Left renal pelvis (tissue), 4 donors: ENCODE data around the gene HIVEP3. TPM values are rescaled to one million over a fixed set of nuclear protein-coding genes. Genes with fewer than 3 reads are reported as not detected.

ENCODE experiments used
- DNase-seq, 4 donors: peaks; one replicate each; pipeline ENCODE4 v3.0.0-alpha.2; 2013; ENCODE audit warnings: low read depth in 4 of 4, low spot score in 3 of 4
- polyA plus RNA-seq, 4 donors: library from polyadenylated mRNA; unstranded; fragments of 120-200 nt; gene quantifications; one replicate each; pipeline ENCODE4 v1.2.1, GENCODE V29; 2013; ENCODE audit not compliant: insufficient read length in 4 of 4

Gene HIVEP3
- polyA plus RNA-seq, 4 donors: 3.5 to 7.0 (median 4.2) TPM

DNA sequence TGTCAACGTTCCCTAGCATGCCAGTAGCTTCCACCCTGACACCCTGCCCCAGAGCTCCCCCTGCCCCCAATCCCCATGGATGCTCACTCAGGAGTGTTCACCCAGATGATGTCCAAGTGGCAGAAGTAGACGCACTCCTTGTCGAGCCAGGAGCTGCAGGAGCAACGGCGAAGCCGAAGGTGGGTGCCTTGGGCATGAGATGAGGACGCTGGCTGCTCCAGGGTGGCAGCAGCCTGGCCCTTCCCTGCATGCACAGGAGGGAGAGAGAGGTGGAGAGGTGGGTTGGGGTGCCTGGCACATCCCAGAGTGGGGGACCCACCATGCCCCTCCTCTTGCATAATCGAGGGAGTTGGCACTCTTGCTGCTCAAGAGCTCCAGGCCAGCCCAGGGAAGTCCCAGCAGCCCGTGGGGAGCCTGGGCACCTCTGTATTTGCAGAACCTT, 434.7 kb downstream of the HIVEP3 start:
- DNase-seq: no peak

DNA sequence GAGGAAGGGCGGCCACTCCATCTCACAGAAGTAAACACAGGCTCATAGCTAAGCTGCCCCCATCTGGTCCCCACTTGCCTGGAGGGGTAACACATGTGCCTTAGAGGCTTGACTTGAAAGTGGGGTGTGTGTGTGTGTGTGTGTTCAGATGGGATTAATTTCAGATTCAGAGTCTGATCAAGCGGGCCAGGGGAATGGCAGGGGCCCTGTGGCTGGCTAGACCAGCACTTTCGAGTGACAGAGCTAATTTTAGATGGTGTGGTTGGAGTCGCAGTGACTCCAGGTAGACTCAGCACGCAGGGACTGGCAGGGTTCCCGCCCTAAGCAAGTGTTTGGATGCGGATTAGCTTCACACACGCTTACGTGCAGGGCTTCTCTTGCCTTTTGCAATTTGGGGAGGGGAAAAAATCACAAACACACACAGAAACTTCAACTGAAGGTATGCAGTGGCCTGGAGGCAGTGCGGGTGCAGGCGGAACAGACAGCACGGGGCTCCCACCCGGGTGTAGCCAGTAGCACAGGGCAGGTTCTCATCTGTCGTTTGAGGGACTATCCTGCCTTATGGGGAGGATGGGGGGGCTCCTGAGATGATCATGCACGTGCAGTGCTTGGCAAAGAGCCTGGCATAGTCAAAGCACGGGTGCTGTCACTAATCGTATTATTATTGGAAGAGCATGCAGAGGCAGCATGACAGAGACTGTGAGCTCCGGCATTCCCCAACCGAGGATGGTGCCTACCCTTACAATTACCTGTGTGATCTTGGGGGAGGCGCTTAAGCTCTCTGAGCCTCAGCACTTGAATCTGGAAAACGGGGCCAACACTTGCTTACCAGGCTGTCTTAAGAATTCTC, 435.5 kb downstream of the HIVEP3 start:
- DNase-seq: no peak

DNA sequence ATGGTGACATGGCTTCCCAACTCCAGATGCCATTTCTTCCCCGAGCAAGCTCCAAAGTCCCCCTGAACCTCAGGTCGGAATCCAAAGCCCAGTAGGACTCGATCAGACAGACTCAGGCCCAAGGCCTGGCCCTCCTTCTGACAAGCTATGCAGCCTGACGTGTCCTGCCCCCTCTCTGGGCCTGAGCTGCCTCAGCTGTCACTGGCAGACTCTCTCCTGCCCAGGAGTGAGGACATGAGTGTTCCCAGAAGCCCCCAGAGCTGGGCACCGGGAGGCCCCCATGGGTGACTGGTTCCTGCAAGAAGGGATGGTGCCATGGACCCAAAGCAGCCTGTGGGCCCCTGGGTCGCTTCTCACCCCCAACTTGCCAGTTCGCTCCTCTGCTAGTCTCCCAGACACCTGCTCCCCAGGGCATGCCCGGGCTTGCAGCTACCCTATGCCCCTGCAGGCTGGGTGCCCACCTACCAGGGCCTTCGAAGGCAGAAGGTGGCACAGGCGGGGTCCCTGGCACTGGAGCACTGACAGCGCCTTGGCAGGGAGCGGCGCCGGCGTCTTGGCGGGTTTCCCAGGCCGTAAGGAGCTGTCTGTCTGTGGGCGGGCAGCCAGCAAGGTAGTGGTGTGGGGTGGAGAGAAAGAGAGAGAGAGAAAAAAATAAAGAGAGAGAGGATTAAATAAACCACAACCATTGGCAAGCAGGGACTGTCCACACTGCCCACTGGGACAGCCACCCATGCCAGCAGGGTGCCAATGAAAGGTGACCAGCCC, 436.5 kb downstream of the HIVEP3 start:
- no peak for DNase-seq

DNA sequence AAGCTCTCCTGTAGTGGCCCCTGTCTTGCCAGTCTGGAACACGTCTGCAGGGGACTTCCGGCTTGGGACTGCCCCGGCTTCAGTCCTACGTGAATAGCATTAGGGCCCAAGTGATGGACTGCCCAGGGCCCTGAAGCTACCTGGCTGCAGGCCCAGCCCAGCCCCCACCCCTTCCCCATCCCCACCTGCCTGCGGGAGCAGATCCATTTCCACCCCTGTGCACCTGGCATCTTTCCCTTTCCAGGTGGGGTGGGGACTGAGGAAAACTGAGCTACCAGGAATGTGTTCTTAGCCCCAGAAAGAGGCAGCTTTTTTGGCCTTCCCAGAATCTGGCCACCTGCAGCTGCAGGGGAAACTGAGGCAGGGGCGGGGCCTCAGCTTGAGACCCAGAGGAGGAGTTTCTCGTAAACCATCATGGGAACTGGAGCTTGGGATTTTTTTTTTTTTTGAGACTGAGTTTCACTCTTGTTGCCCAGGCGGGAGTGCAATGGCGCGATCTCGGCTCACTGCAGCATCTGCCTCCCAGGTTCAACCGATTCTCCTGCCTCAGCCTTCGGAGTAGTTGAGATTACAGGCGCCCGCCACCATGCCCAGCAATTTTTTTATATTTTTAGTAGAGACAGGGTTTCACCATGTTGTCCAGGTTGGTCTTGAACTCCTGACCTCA, 437.5 kb downstream of the HIVEP3 start:
- no peak for DNase-seq

DNA sequence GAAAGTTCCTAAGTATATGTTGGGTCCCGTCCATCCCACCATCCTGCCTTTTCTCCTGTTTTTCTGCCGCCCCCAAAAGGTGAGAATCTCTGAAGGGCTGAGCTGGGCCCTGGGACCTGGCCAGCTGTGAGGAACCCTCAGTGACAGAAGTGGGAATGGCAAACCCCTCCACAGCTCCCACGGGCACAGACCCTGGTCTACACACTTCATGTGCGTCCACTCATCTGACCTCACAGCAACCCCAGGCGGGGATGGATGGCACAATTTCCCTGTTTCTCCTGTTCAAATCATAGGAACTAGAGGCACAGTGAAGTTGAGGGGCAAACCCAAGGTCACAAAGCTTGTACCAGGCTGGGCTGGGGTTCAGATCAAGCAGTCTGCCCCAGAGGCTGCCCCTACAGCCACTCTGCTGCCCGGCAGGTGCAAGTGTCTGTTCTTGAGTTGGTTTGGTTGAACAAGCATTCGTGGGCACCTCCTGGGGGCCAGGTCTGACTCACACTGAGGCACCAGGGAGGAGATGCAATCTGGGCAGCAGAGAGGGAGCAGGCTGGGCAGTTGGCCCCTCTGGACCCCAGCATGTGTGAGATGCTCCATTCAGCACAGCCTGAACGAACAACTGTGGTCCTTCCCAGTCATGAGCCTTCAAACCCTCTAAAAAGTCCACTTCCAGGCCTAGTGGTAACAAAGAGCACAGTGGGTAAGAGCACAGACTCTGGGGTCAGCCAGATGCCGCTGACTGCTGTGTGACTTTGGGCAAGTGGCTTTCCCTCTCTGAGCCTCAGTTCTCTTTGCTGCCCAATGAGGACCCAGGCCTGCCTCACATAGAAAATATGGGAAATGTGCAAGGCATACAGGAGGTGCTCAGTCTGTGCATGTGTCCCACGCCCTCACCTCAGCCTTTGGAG, 438.3 kb downstream of the HIVEP3 start:
- DNase-seq: no peak

DNA sequence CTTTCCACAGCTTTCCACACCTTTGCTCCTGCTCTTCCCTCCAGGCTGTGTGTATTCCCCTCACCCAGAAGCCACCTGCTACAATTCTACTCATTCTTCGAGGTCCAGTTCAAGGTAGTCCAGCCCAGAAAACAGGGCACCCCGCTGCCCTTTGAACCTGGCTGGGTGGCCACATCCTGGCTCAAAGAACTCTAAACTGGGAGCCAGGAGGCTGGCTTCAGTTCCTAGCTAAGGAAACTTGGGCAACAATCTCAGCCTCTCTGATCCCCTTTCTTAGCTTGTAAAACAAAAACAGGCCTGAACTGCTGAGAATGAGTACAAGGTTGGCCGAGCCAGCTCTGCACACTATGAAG, 438.9 kb downstream of the HIVEP3 start:
- no peak for DNase-seq

DNA sequence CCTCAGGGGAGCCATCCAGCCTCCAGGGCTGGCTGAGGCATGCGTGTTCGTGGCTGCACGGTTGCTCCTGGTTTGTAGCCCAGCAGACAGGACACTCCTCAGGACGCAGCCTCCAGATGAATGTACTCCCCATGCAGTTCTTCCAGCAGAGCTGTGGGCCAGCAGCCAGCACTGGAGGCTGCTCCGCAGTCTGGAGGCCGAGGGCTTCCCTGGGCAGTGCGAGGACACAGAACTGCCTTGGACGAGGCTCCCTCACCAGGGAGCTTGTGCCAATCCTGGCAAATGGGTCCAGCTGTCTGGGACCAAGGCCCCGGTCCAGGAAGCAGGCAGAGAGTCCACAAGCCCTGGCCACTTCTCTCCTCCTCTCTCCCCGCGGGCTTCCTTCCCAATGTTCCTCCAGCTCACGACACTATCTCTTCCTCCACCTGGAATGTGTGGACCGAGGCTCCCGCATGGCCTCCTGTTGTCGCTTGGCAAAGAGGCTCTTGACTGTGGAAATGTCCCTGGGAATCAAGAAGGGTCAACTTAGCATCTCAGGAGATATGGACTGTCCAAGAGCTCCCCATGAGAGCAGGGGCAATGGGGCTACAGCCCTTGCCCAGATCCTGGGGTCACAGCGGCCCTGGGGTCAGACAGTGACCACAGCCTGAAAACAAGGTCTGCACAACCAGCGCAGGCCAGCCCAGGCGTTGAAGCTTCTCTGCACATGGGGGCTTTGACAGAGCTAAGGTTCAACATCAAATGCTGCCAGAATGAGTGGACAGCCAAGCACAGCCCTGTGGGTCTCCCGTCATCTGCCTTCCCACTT, 439.5 kb downstream of the HIVEP3 start:
- DNase-seq: no peak

DNA sequence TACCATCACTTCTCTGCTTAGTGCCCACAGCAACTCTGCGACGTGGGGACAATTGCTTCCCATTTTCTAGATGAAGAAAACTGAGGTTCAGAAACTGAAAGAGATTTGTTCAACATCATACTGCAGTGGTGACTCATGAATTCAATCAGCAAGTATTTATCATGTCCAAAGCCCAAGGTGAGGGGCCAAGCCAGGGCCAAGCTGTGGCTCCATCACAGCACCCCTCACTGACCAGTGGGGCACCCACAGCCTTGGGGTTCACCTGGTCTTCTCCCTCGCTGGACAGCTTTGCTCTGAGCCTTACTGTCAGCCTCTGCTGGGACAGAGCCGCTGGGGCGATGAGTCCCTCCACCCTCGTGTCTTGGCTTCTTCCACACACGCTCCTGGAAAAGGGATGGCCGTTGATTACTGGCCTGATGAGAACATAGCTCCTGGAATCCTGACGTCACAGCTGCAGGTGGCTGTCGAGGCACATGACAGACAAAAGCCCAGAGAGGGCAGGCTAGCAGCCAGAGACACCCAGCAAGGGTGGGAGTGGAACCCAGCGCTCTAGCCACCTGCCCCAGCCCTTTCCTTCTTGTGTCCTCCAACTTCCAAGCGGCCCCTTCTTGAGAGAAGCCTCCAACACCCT, 440.5 kb downstream of the HIVEP3 start:
- DNase-seq: no peak

DNA sequence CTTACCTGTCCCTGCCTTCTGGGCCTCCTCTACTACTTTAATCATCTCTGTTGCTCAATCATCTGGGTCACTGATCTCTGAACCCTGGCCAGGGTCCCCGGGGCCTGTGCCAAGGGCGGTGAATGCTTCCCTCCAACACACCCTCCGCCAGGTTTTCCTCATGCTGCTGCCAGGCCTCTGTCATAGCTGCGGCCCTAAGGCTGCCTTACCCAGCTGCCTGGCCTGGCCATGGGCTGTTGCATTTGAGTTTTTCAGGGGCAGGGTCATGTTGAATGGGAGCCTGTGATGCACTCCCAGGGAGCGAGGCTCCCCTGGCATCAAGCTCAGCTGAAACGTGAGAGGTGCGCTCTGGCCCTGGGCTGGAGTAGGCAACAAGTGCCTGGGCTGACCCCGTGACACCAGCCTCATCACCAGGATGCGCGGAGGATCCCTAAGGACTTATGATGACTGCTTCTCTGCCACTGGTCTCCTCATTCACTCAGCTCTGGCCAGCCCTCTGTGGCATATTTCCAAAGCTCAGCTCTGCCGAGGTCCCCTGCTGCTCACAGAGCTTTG, 441.8 kb downstream of the HIVEP3 start:
- no peak for DNase-seq

DNA sequence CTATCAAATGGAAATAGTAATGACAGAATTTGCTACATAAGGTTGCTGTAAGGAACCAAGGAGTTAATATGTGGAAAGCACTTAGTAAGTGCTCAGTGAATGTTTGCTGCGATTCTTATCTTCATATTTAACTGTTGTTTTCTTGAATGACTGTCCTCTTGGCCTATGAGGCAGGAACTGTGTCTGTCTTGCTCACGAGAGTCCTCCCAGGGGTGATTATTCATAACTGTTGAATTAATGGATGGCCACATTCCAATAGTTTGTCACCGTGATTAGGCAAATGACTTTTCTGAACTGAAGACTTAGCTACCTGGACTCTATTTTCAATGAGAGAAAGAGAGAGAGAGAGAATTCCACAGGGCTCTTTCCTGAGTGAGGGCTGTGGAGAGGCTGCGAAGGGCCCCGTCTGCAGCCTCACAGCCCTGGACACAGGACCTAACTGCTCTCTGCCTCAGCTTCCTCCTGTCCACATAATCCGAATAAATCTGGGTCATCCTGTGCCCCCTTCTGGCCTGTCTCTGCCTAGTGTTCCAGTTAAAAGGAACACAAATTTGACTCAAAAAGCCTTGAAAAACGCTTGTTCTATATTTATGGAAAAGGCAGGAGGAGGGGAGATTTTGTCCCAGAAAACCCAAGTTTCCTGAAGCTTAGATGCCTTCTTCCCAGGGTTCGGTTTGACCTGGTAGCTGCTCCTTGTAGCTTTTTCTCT, 442.7 kb downstream of the HIVEP3 start:
- no peak for DNase-seq

DNA sequence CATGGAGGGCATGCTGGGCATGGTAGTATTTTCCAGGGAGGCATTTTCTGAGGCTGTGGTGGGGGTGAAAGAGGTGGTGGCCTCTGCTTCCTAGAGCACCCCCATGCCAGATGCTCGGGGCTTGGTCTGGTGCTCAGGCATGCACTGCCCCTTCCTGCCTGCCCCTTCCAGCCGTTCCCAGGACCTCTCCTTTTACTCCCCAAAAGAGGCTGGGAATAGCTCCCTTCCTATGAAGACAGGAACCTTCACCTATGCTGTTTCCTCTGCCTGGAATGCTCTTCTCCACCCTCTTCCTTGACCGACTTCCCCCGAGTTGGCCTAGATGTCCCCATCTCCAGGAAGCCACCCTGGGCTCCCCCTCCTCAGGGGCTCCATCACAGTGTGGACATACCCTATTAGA, 443.4 kb downstream of the HIVEP3 start:
- no peak for DNase-seq

DNA sequence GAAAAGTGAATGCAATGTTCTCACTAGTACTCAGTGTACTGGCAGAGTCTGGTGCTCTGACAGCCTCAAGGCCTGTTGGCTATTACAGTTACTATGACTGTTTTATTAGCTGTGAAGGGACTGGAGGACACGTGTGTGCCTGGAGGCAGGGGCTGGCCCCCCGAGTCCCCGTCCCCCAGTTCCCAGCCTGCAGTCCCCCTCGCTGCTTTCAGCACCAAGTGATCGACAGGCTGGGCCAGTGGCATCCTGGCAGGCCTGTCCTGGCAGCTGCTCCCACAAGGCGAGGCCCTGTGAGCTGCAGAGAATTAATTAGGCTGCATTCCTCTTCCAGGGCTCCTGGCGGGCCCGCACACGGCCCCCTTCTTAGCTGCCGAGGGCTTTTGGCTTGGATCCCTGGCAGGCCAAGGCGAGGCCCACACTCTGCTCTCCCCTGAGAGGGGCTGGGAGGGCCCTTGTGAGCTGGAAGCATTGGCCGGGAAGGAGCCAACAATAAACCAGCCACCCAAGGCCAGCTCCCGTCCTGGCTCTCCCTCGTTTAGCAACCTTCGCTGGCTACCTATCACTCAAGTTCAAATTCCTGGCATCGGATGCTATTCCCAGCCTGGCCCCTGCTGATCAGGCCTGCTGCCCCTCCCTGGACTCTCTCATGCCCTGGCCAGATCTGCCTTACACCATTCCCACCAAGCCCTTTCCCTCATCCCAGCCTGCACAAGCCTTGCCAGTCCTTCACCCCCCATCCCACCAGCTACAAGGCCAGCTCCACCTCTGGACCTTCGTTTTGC, 444.0 kb downstream of the HIVEP3 start:
- DNase-seq: no peak

DNA sequence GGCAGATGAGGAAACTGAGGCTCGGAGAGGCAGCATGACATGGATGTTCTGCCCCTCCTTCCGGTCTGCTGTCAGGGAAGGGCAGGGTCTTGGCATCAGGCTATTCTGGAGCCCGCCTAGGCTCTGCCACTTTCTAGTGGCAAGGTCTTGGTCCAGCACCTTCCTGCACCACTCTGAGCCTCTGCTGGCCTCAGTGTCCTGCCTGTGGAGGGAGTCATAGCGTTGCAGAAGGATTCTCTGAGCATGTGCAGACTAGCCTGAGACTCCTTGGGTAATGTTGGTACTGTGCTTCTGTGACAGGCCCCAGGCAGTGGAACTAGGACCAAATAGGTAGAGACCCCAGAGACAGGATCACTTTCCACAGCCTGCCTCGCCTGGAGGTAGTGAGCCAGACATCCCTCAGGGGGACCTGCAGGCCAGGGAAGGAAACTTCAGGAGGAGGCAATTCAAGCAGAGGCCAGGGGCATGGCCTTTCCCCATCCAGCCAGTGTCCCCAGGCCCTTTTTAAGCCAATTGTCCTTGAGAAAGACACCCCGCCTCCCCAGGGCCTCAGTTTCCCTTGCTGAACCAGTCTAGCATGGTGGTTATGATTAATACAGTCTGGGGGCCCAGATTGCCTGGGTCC, 444.9 kb downstream of the HIVEP3 start:
- no peak for DNase-seq

DNA sequence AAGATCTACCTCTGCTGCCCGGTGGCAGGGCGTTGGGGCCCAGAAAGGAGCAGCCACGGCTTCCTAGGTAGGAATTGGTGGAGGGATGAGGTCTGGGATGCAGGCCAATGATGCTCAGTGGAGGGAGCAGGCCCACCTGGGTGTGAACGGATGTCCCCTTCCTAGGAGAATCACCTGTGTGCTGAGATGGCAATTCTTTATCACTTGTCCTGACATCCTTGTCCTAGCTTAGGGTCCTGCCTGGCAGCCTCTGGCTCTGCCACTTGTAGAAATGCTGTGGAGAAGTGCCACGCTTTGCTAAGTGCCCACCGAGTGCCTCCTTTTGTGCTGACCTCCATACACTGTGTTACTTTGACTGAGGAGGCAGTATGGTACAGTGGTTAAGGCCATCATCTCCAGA, 447.1 kb downstream of the HIVEP3 start:
- DNase-seq: no peak

DNA sequence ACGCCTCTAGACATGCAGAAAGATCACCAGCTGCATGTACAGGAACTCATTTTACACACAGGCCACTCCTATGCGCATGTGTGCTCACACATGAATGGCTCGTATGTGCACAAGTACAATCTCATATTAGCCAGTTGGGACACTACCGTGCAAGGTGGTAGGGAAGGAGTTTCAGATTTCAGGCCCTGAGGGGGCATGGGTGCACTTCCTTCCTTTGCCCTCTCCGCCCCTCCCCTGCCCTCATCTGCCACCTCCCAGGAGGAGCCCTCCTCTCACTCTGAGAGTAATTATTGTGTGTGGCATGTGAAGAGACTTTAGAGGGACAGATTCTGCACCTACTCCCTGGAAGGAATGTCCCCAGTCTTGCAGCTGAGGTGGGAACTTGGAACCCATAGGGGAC, 449.0 kb downstream of the HIVEP3 start:
- no peak for DNase-seq

DNA sequence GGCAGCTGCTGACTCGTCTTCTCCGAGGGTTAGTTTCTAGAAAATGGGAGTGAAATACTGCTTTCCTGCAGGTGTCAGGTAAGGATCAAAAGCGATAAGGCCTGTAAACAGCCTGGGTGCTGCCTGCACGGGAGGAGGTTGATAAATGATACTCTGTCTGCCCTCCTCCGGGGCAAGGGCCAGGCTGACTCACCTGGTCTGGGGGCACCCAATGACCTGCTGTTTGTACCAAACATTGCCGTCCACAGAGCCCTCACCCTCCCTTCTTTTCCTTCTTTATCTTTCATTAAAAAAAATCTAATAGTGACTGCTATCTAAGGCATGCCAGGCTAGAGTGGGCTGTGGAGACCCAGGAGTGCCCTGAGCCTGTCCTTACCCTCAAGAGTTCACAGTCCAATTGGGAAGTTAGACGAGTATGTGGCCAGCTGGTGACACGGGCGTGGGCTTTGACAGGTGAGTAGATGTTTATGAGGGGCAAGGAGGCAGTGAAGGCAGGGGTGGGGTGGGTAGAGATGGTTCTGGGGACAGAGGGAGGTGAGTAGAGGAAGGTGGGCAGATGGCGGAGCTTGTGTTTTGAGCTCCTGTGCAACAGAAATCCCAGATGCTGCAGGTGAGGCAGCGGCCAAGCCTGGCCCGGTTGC, 450.5 kb downstream of the HIVEP3 start:
- DNase-seq: no peak

DNA sequence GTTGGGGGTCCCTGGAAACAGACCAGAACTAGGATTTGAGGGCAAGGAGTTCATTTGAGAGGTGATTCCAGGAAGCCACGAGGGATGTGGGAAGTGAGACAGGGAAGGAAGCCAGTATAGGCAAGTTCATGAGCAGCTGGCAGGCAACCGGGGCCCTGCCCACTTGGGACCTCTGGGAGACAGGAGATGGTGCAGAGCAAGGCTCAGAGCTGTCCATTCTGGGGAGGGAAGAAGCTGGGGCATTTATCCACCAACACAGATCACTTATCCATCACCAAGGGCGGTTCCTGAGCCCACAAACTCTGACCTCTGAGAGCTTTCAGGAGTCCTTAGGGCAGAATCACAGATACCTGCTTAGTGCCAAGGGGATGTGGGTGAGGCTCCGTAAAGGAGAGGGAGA, 451.0 kb downstream of the HIVEP3 start:
- DNase-seq: no peak
